Trophoblast cell (in vitro differentiated cells and primary cell): ENCODE data around the gene ZBTB7C.

Experiments
- DNase-seq, 2 donors: peaks; one replicate each; pipeline ENCODE4 v3.0.0-alpha.2; 2016
- H2AFZ ChIP-seq: 2 replicates; pipeline ENCODE4 v1.6.1; 2013; ENCODE audit warnings: low read length, moderate library complexity, mild to moderate bottlenecking; ENCODE audit not compliant: insufficient read depth, poor library complexity
- H2AK5ac ChIP-seq: 2 replicates; pipeline ENCODE4 v1.6.1; 2013; ENCODE audit warnings: mild to moderate bottlenecking, low read length
- H2BK120ac ChIP-seq: 2 replicates; pipeline ENCODE4 v1.6.1; 2013; ENCODE audit warnings: low read length, mild to moderate bottlenecking, moderate library complexity; ENCODE audit not compliant: insufficient read depth, poor library complexity
- H2BK12ac ChIP-seq: 2 replicates; pipeline ENCODE4 v1.6.1; 2013; ENCODE audit warnings: mild to moderate bottlenecking, low read length, moderate library complexity
- H2BK5ac ChIP-seq: 2 replicates; pipeline ENCODE4 v1.6.1; 2013; ENCODE audit warnings: low read length, low read depth, moderate library complexity, mild to moderate bottlenecking; ENCODE audit not compliant: poor library complexity
- H3K14ac ChIP-seq: 2 replicates; pipeline ENCODE4 v1.6.1; 2013; ENCODE audit warnings: mild to moderate bottlenecking, low read length
- H3K18ac ChIP-seq: 2 replicates; pipeline ENCODE4 v1.6.1; 2013; ENCODE audit warnings: mild to moderate bottlenecking, low read length
- H3K23ac ChIP-seq: 2 replicates; pipeline ENCODE4 v1.6.1; 2013; ENCODE audit warnings: low read length
- H3K27ac ChIP-seq: 2 replicates; pipeline ENCODE4 v1.5.1; 2013; ENCODE audit warnings: low read depth, mild to moderate bottlenecking, inconsistent platforms, low read length, moderate library complexity
- H3K27me3 ChIP-seq: 2 replicates; pipeline ENCODE4 v1.6.1; 2013; ENCODE audit warnings: inconsistent platforms, mild to moderate bottlenecking, low read length, moderate library complexity; ENCODE audit not compliant: insufficient read depth
- H3K36me3 ChIP-seq, 2 experiments: 1 replicate in 1 of 2; 2 replicates in 1 of 2; pipeline ENCODE4 v1.6.1; 2013; ENCODE audit warnings: low read length in 2 of 2, mild to moderate bottlenecking in 2 of 2, moderate library complexity in 1 of 2; ENCODE audit not compliant: insufficient read depth in 2 of 2, control insufficient read depth in 1 of 2
- H3K4ac ChIP-seq: 2 replicates; pipeline ENCODE4 v1.6.1; 2013; ENCODE audit warnings: low read depth, mild to moderate bottlenecking, low read length, moderate library complexity
- H3K4me1 ChIP-seq, 2 experiments: 1 replicate in 1 of 2; 2 replicates in 1 of 2; pipeline ENCODE4 v1.6.1; 2013; ENCODE audit warnings: low read length in 2 of 2, mild to moderate bottlenecking in 2 of 2, moderate library complexity in 1 of 2; ENCODE audit not compliant: insufficient read depth in 2 of 2, control insufficient read depth in 1 of 2
- H3K4me2 ChIP-seq: 2 replicates; pipeline ENCODE4 v1.6.1; 2013; ENCODE audit warnings: inconsistent platforms, mild to moderate bottlenecking, low read length, moderate library complexity
- H3K4me3 ChIP-seq: 2 replicates; pipeline ENCODE4 v1.5.1; 2013; ENCODE audit warnings: mild to moderate bottlenecking, low read depth, low read length, inconsistent platforms
- H3K79me1 ChIP-seq: one replicate; pipeline ENCODE4 v1.6.1; 2013; ENCODE audit warnings: low read length
- H3K79me2 ChIP-seq: 2 replicates; pipeline ENCODE4 v1.6.1; 2013; ENCODE audit warnings: low read length, mild to moderate bottlenecking; ENCODE audit not compliant: control insufficient read depth, insufficient read depth, poor library complexity
- H3K9ac ChIP-seq: 2 replicates; pipeline ENCODE4 v1.6.1; 2013; ENCODE audit warnings: mild to moderate bottlenecking, low read length
- H3K9me3 ChIP-seq: 2 replicates; pipeline ENCODE4 v1.6.1; 2013; ENCODE audit warnings: low read depth, mild to moderate bottlenecking, control low read depth, inconsistent platforms, low read length; ENCODE audit not compliant: insufficient read depth
- H4K12ac ChIP-seq: 2 replicates; pipeline ENCODE4 v1.6.1; 2013; ENCODE audit warnings: low read depth, mild to moderate bottlenecking, low read length, moderate library complexity
- H4K8ac ChIP-seq: 2 replicates; pipeline ENCODE4 v1.6.1; 2013; ENCODE audit warnings: low read depth, mild to moderate bottlenecking, low read length, moderate library complexity
- H4K91ac ChIP-seq: one replicate; pipeline ENCODE4 v1.6.1; 2013; ENCODE audit warnings: low read depth, mild to moderate bottlenecking, low read length, moderate library complexity
- WGBS: extraction: QIAGEN DNeasy Blood & Tissue Kit; methylation state at CpG from one replicate; pipeline ENCODE4 v1.1.7; 2013; ENCODE audit warnings: missing lambda C conversion rate; ENCODE audit not compliant: insufficient read length, insufficient coverage; ENCODE audit errors: extremely low coverage; 5-methylcytosine and 5-hydroxymethylcytosine counted together

ZBTB7C gene

DNA sequence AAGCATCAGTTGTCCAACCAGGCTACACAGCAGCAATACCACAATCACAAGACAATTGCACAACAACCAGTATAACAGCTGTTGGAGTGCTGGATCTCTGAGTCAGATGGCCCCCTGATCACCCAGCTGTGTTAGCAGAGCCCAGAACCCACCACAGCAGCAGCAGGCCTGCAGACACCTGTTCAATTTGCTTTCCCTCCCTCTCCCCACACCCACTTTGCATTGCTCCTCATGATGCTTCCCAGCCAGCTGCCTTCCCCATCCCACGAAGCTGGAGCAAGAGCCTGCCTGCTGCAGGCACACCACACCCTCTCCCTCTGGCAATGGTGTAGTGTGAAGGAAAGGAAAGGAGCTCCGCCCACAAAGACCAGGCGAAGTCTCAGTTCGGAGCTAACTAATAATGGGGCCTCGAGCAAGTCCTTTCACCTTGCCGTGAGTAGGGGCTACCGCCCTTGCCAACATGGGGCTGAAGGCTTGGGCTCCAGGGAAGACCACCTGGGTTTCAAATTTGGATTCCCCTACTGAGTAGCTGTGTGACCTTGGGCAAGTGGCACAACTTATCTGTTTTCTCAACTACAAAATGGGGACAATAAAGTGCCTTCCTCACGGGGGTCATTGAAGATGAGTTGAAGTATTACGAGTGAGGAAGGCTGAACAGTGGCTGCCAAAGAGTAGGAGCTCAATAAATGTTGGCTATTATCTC lies 19.4 kb upstream of the ZBTB7C start:
- H3K27me3 ChIP-seq, result no peaks in the 10 kb centered on the region

DNA sequence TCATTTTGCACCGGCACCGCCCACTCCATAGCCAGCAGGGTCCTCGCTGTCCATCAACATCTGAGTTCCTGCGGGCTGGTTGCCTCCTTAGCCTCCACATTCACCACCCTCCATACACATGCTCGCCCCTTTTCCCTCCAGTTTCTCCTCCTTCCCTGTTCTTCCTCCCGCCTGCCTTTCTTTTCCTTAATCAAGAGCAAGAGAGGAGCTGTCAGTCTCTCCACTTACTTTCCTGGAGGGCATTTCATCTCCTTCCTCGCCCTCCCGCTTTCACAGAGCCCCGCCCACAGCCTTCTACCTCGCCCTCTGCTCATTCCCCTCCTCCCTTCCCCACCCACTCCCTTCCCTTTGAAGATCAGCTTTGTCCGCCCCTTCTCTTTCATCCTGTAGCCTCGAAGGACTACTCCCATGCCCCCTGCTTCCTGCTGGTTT lies 13.8 kb upstream of the ZBTB7C start:
- peak overlapping the region; percentile 27 for H3K4me2 ChIP-seq
- H3K4ac ChIP-seq, result no peak overlapping the region
- no peaks in the 10 kb centered on the region for H3K79me2 ChIP-seq
- no peak overlapping the region for H3K9ac ChIP-seq
- no peak overlapping the region for H4K91ac ChIP-seq
- H2BK12ac ChIP-seq, result no peak overlapping the region
- H2AFZ ChIP-seq, result peak overlapping the region; percentile 25
- no peak overlapping the region for H3K18ac ChIP-seq
- H3K27ac ChIP-seq, result no peak overlapping the region
- H2BK120ac ChIP-seq, result no peak overlapping the region
- DNase-seq, result no peak
- H3K9me3 ChIP-seq, result peaks cover under 1% of the 10 kb centered on the region
- no peak overlapping the region for H4K12ac ChIP-seq
- H3K36me3 ChIP-seq, result no peaks in the 10 kb centered on the region
- H3K4me1 ChIP-seq, result peaks cover 0 to 3% of the 10 kb centered on the region in 2 experiments
- no peaks in the 10 kb centered on the region for H3K27me3 ChIP-seq
- H3K23ac ChIP-seq, result no peak overlapping the region
- no CpG with 5 or more reads among the region's 12 CpGs for WGBS
- no peak overlapping the region for H2AK5ac ChIP-seq
- H4K8ac ChIP-seq, result no peak overlapping the region
- no peak overlapping the region for H3K4me3 ChIP-seq
- no peak overlapping the region for H2BK5ac ChIP-seq
- H3K14ac ChIP-seq, result no peak overlapping the region
- no peaks in the 10 kb centered on the region for H3K79me1 ChIP-seq

More for the DNA sequence above, 19.4 kb upstream of the ZBTB7C start:
- Histone ChIP-seq H3K4me1 (no peaks in the 10 kb centered on the region), H3K23ac (no peak overlapping the region), H2AFZ (no peak overlapping the region), H3K18ac (no peak overlapping the region), H4K91ac (no peak overlapping the region), H3K79me1 (no peaks in the 10 kb centered on the region), H4K12ac (no peak overlapping the region), H2BK120ac (no peak overlapping the region), H3K27ac (no peak overlapping the region), H3K9ac (no peak overlapping the region), H2BK12ac (no peak overlapping the region), H3K4me2 (no peak overlapping the region), H3K4ac (no peak overlapping the region), H3K36me3 (no peaks in the 10 kb centered on the region), H3K14ac (no peak overlapping the region), H2AK5ac (no peak overlapping the region), H3K4me3 (no peak overlapping the region), H3K79me2 (no peaks in the 10 kb centered on the region), H3K9me3 (no peaks in the 10 kb centered on the region), H2BK5ac (no peak overlapping the region), H4K8ac (no peak overlapping the region)
- no CpG with 5 or more reads among the region's 9 CpGs for WGBS
- DNase-seq, result peak in 1 of 2 donors; percentile 24

DNA sequence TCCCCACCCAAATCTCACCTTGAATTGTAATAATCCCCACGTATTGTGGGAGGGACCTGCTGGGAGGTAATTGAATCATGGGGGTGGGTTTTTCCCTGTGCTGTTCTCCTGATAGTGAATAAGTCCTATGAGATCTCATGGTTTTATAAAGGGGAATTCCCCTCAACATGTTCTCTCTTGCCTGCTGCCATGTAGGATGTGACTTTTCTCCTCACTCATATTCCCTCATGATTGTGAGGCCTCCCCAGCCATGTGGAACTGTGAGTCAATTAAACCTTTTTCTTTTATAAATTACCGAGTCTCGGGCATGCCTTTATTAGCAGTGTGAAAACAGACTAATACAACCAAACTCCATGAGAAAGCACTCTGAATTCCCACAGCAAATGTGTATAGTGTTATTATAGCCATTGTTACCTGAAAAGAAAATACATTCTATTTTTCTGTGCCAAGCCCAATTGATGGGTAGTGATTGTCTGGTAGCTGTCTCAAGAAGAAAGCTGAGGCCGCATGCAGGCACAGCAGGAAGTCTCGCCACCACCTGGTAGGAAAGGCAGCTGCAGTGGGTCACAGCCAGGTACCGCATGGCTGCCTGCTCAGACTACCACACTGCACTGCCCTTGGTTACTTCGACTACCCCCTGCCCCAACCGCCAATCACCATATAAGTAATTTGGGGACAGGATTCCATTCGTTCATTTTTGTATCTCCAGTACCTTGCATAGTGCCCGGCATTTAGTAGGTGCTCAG lies 10.3 kb upstream of the ZBTB7C start:
- Histone ChIP-seq H3K18ac (no peak overlapping the region), H3K23ac (no peak overlapping the region), H3K4me2 (no peak overlapping the region), H3K4me1 (peaks cover 0 to 3% of the 10 kb centered on the region in 2 experiments), H2BK12ac (no peak overlapping the region), H4K12ac (no peak overlapping the region), H3K27ac (no peak overlapping the region), H3K9me3 (peaks cover 2% of the 10 kb centered on the region), H2AK5ac (no peak overlapping the region), H3K14ac (no peak overlapping the region), H2BK120ac (no peak overlapping the region), H4K91ac (no peak overlapping the region), H3K27me3 (no peaks in the 10 kb centered on the region), H3K36me3 (no peaks in the 10 kb centered on the region), H3K9ac (no peak overlapping the region), H3K4me3 (no peak overlapping the region), H2BK5ac (no peak overlapping the region), H4K8ac (no peak overlapping the region), H3K79me1 (no peaks in the 10 kb centered on the region), H3K79me2 (no peaks in the 10 kb centered on the region), H3K4ac (no peak overlapping the region), H2AFZ (no peak overlapping the region)
- DNase-seq, result peak in 1 of 2 donors; percentile 29
- WGBS, result no CpG with 5 or more reads among the region's 10 CpGs

DNA sequence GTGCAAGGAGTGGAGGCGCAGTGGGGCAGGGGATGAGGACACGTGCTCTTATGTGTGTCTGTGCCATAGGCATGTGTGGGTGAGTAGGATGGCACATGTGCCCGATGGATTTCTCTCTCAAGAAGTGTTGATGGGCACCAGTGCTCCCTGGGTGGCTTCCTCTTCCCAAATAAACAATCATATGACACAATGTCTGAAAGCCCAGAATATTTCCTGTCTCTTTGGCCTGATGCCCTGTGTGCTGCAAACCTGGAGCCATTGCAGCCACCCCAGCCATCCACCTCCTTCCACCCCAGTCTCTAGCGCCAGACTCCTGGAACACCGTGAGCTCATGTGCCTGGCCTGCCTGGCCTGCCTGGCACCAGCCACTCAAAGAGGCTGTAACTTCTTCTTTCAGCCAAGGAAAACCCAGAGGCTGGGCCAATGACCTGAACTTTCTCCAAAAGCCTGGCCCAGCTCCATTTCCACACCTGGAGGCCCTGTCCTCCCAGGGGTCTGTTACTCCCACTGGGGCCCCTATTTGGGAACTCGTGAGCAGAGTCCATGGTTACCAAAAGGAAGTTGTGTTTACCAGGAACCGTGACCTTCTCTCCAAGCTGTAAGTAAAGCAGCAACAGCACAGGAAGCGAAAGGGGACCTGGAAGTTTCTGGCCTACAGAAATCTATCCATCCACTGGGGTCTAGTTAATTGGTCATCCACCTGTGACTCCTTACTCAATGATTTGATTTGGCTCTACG lies 9.5 kb upstream of the ZBTB7C start:
- H3K23ac ChIP-seq, result no peak overlapping the region
- H2BK12ac ChIP-seq, result no peak overlapping the region
- H3K79me1 ChIP-seq, result no peaks in the 10 kb centered on the region
- H3K79me2 ChIP-seq, result no peaks in the 10 kb centered on the region
- no peak overlapping the region for H2AFZ ChIP-seq
- no peak overlapping the region for H4K91ac ChIP-seq
- WGBS, result no CpG with 5 or more reads among the region's 9 CpGs
- no peak overlapping the region for H4K12ac ChIP-seq
- H3K4me2 ChIP-seq, result no peak overlapping the region
- H3K9me3 ChIP-seq, result peaks cover 2% of the 10 kb centered on the region
- no peak overlapping the region for H2BK120ac ChIP-seq
- H3K27ac ChIP-seq, result no peak overlapping the region
- H3K9ac ChIP-seq, result no peak overlapping the region
- peaks cover 0 to 3% of the 10 kb centered on the region in 2 experiments for H3K4me1 ChIP-seq
- H3K18ac ChIP-seq, result no peak overlapping the region
- H2BK5ac ChIP-seq, result no peak overlapping the region
- H2AK5ac ChIP-seq, result no peak overlapping the region
- no peak overlapping the region for H3K4me3 ChIP-seq
- H3K4ac ChIP-seq, result no peak overlapping the region
- no peak for DNase-seq
- no peak overlapping the region for H3K14ac ChIP-seq
- H3K36me3 ChIP-seq, result no peaks in the 10 kb centered on the region
- no peak overlapping the region for H4K8ac ChIP-seq
- no peaks in the 10 kb centered on the region for H3K27me3 ChIP-seq
